HG03432 (cell line): Measurements from ENCODE around the gene LXN.
"Not testable (repeated sequence)": the region's sequence is repeated elsewhere in the genome, so short reads cannot be mapped to it uniquely, and the experiment has no call there.

Experiments used
- ATAC-seq: cut with Tn5 transposase; IDR thresholded peaks from one replicate; pipeline ENCODE4 v1.9.1; 2021; ENCODE audit warnings: mild to moderate bottlenecking, moderate library complexity; ENCODE audit not compliant: unreplicated experiment

Gene LXN, protein sequence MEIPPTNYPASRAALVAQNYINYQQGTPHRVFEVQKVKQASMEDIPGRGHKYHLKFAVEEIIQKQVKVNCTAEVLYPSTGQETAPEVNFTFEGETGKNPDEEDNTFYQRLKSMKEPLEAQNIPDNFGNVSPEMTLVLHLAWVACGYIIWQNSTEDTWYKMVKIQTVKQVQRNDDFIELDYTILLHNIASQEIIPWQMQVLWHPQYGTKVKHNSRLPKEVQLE

DNA sequence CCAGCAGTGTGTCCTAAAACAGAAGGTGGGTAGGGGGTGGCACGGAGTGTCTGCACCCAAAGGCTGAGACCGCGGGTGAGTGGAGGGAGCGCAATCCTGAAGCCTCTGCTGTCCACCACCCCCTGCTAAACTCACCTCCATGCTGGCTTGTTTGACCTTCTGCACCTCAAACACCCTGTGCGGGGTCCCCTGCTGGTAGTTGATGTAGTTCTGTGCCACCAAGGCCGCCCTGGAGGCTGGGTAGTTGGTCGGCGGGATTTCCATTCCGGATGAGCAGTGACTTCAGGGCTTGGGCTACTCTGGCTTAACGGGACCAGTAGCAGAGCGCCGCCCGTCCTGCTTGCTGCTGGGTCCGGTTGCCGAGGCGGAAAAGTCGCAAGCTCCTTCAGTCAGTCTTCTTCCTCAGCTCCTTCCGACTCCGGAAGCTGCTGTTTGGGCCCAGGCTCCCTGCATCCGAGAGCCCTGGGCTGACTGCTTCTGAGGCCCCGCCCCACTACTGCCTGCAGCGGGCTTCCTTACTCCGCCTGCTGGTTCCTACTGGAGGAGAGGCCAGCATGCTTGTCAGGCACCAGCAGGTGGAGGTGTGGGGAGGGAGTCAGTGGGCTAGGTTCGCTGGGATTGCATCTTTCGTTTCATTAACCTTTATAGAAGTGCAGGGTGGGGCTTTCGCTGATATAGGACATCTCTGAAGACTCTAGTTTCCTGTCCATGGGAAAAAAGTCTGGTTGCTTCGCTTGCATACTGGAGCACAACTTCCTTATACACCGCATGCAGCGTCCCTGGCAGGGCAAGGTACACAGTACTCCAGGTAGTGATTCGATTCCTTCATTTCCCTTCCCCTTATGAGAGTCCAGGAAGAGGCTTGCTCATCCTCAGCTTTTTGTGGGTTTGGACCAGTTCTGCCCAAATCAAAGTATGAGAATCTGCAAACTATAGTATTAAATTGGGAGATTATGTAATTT lies at the start of gene LXN:
LXN (minus strand) TSS at position 434 of the 962 bp plus-strand sequence; CDS start at position 264, 170 bp downstream.
- ATAC-seq: peak; percentile 100

DNA sequence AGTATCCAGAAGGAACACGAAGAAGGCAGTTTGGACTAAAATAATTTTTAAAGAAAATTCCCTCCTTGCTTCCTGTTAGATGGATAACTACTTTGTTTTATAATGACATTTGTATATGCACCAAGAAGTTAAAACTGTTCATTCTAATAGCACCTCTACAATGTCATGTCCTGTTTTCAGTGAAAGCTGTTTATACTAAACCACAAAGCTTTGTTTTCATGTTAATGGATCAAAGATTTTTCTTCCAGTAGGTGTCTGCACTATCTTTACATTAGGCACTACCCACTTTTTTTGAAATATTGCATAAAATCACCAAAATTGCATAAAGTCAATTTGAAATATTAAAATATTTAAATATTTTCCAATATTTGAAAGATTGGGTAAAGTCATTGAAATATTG lies 49.7 kb upstream of the LXN start:
- ATAC-seq: no peak

DNA sequence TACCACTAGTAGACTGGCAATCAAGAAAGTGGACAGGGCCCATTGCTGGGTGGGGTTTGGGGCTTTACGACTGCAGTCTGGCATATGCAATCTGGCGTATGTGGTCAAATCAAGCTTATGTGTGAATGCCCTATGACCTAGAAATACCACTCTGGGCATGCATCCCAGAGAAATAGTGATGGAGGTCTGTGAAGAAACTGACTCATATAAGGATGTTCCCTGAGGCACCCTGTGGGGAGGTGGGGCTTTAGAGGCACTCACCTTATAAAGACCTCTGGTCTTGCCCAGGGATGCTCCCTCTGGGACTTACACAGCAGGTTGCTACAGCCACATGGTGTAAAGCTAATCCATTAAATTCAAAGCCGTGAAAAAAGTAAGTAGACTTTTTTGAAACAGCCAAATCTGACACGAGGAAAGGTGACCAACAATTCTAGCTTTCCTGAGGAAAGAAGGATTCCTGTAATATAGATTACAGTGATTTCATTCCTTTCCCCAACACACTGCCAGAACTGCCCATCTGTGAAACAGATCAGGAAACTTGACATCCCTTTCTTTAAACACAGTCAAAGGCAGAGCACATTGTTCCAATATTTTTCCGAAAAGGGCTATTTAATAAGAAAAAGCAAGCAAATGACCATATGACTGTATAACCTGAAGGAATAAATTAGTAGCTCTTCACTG lies 46.2 kb upstream of the LXN start:
- no peak for ATAC-seq

DNA sequence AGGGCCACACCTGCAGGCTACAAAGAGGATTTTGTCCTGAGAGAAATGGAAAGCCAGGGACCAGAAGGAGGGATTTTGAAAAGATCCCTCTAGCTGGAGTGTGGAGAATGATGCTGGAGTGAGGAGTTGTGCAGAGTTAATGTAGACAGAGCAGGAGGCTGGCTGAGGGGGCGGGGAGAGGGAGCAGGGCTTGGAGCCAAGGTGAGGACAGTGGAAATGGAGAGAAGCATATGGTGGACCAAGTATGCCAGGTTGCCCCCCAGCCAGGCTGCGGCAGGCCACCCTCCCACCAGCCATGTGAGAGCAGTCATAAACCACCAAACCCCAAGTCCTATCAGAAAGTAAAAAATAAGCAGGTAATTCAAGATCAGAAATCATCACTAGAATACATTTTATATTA lies 45.1 kb upstream of the LXN start:
- no peak for ATAC-seq

DNA sequence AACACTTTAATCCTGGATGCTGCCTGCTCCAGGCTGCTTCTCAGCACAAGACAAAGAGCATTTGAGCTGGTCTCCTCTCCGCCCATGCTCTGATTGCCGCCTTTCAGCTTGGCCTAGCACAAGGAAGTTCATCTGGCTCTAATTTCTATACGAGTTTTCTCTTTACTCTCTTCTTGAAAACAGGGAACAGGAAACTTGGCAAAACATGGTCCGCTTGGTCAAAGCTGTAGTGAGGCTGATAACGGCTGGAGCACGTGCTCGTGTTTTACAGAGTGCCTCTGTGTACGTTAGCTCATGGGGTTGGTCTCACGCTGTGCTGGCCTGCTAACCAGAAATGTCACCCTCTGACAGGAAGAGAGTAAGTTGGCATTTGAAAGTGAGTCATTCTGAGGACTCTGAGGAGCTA lies 40.6 kb upstream of the LXN start:
- ATAC-seq: no peak

DNA sequence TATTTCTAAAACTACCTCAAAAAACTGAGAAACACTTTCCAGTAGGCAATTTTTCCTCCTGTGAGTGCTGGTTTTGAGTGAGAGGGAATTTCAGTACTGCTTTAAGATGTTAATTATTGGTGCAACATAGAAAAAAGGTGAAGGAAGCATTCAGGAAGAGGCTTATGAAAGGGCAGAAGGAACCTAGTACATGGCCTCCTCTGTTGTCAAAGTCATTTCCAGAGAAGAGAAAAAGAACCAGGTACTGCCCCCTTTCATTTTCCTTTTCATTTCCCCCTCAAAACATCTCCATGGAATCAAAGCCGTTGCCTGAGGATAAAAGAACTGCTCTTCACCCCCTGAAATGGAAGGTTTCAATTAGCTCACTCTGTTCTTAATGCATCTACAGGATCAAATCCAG lies 40.0 kb upstream of the LXN start:
- peak; percentile 62 for ATAC-seq

DNA sequence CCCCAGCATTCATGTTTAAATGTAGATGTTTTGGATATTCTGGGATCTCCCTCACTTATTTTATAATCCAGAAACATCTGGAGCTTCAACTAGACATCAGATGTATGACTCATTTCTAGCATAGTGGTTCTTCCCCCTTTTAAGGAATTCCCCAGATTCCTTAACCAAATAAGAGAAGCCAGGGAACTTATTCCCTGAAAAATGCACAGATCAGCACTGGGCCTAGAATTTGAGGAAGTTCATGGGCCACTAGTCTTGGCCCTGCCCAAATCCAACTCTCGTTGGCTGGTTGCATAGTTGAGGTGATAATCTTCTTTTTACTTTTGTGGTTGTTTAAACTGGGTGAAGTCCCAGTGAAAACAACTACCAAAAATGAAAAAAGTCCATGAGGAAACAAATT lies 39.4 kb upstream of the LXN start:
- no peak for ATAC-seq

DNA sequence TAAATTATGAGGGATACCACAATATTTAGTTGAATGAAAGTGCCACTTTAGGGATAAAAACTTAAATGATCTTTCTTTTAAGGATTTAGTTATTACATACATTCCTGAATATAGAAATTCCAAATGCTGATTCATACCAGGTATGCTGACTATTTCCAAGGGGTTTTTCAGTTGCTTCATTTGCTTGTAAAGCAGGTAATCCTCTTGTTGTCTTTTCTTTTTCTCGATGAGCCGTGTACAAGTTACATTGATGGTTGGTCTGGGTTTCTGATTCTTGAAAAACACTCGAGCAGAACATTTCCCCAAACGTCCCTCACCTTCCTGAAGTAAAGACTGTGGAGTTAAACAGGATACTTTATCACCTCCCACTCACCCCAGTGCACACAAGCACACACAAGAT lies 38.2 kb upstream of the LXN start:
- ATAC-seq: no peak

DNA sequence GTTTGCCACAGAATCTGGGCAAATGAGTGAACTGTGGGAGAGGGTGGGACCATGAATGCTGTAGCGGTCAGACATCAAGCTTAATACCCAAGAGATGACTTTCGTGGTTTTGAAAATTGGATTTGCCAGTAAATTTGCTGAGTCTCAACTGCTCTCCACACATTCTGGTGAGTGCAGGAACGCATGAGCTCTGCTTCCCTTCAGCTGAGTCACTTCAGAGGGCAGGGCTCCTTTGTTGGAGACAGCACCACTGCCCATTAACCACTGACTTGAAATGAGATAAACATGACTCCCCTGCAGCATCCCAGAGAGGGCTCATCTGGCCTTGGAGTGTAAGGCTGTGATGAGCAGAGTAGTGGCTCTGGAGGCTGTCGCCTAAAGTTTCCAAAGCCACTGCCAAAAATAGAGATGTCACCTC lies 37.2 kb upstream of the LXN start:
- ATAC-seq: no peak

DNA sequence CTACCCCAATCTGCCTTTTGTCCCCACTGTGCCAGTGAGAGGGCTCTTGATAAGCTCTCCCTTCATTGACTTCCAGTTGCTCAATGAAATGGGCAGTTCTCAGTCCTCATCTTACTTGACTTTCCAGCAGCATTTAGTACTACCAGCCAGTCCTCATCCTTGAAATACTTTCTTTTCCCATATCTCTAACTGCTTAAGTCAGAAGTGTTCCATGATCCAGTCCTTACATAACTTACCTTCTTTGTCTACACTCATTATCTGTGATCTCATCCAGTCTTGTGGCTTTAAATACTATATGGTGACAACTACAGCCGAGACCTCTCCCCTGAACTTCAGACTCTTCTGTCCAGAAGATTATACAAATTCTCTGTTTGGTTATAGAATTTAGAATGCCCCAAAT lies 31.1 kb upstream of the LXN start:
- no peak for ATAC-seq

DNA sequence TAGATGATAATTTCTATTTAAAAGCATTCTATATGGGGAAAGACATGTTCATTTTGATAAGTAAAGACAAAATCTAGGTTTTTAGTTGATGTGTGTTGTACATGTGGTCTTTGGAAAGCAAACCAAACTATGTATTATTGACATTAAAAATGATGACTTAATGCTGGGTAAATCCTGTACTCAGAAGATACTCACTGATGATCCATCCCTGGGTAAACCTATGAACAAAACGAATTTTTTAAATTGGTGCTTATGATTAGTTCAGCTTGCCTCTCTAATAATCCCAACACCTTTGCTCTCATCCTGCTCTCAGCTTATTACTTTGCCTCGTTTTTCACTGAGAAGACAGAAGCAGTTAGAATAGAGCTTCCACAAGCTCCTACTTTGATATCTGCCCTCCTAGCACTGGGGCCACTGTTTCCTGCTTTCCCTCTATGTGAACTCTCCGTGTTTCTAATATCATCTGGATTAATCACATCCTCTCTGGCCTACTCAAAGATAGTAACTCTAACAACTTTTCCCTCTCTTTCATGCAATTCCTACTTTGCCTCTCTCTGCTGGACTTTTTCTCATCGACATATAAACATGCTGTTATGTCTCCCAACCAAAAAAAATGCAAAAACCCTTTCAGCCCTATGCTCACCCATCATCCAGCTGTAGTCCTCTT lies 30.5 kb upstream of the LXN start:
- no peak for ATAC-seq

DNA sequence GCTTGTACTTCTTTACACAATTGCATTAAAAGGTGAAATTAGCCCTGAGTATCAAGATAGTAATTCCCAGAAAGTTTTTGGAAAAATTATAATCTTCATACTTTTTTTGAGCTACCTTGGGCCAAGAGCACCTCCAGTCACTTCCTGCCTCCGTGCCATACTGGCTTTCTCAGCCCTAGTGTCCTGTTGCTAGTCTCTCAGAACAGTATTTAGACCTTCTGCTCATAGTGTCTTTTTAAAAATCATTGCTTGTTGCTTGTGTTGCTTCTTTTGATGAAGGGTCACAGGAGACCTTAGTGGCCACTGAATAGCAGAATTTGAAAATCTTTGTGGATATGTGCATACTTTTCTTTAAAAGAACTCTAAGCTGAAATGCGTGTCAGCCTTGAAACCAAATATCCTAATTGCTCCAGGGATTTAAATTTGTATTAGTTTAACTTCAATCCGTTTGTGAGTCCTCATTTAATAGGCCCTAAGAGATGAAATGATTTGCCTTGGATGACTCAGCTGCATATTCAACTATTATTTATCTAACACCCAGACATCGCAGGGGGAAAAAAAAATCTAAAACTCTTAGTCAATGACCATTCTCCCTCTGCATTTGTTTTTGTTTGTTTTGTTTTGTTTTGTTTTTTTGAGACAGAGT lies 29.1 kb upstream of the LXN start:
- no peak for ATAC-seq

DNA sequence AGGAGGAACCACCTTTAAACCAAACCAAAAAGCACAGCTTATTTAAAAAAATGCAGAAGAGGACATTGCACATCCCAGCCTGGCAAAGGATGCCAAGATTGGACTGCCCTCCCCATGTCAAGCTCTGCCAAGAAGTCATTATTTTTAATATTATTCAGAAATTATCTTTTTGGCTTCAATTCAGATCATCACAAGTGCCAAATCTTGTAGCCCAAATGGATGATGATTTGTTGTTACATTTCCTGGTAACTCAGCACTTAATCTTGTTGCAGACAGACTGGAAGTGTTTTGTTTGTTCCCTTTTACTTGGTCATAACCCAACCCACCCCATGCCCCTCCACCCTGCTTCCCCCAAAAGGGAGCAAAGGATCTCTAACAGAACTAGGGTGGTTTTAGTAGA lies 28.1 kb upstream of the LXN start:
- no peak for ATAC-seq

DNA sequence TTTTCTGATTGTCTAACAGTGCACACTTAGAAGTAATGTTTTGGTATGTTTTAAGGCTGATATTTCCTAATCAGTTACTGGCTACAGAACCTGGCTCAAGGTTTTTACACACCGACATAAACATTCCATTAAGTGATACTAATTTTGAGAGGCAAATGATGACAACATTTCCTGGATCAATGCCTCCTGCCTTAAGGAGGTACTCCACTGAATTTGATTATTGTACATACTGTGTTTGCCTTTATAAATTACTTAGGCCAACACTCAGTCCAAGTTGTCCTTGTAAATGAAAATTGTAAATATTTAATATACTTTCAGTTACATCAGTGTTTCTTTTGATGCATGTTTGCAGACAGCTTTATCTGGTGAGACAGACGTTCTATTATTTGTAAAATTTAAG lies 24.2 kb upstream of the LXN start:
- no peak for ATAC-seq

DNA sequence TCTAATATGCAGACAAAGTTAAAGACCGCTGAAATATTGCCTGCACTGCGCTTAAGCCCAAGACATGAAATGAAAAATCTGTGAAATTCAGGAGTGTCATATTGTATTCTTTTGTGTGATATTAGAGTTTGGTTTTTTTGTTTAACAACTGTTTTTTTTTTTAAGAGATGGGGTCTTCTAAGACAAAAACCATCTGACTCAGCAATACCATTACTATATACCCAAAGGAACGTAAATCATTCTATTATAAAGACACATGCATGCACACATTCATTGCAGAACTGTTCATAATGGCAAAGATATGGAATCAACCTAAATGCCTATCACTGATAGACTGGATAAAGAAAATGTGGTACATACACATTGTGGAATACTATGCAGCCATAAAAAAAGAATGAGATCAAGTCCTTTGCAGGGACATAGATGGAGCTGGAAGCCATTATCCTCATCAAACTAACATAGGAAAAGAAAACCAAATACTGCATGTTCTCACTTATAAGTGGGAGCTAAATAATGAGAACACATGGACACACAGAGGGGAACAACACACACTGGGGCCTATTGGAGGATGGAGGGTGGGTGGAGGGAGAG lies 21.5 kb upstream of the LXN start:
- ATAC-seq: not testable (repeated sequence)

DNA sequence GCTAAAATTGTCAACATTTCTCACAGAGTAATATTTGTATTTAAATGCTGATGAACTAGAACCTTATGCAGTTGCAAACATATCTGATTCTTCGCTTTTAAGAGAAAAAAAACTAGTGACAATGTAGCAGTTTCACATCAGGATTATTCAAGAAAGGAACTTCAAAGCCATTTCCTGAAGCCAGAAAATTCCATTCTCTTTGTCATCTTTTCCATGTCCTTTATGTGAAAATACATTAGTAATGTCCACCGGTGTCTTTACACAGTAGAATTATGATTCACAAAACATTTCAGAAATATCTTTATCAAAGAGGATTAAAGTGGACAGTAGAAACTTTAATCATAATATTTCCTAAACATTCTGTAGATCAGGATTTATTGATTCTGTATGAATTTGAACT lies 12.7 kb upstream of the LXN start:
- no peak for ATAC-seq

DNA sequence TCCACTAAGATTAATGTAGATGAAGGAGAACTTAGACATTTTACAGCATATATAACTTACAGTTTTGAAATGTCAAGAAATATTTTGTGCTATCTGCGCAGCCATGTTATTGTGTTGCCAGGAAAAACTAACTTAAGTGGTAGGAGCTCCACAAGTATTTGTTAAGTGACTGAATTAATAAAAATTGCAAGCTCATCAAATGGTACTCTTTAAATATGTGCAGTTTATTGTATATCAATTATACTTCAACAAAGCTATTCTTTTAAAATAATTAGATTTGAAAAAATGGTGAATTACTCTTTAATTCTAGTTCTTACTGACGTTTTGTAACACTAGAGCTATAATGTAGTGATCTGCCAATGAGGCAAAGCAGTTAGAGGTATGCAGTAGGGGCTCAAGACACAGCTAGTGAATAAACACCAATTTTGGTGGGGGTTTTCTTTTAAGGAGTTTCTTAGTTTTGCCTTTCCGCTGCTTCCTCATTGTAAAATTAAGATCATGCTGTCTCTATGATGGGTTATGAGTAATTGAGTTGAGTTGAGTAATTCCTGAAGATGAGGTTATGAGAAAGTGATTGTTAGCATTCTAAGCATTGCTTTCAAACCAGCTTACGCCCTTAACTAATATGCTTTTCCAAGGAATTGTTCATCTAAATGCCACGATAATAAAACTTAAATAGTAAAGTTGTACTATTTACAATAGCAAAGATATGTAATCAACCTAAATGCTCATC lies 10.9 kb upstream of the LXN start:
- no peak for ATAC-seq

DNA sequence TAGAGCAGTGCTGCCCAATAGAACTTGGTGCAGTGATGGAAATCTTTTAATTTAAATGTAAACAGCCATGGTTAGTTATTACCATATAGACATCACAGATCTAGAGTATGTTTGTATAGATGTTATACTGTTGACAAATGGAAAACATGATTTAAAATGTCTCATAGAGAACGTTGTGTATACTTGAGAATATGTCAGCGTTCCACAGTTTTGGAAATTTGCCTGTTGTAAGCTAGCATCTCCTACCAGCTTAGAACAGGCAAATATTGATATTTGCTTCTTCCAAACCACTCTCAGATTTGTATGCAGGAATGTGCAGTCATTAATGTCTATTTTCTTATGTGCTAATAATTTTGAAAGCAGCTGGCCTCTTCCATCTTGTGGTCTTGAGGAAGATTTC lies 8.4 kb upstream of the LXN start:
- no peak for ATAC-seq

DNA sequence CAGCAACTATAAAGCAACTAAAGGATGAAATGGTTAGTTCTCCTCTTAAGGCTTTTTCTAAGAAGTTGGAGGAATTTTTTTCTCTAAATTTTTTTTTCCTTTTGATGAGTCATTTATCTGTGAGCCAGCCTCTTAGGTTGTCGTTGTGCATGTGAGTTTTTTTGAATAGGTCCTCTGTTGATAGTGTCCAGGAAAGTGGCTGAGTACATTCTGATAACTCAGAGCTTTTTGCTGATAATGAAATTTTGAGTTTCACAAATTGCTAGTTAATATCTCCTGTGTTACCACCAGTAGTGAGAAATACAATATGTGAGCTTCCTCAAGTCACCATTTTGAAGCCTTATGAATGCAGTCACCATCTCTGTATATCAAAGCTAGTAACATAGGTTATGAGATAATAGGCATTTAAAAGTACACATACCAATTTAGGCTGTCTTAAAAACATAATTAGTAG lies 7.1 kb upstream of the LXN start:
- no peak for ATAC-seq

DNA sequence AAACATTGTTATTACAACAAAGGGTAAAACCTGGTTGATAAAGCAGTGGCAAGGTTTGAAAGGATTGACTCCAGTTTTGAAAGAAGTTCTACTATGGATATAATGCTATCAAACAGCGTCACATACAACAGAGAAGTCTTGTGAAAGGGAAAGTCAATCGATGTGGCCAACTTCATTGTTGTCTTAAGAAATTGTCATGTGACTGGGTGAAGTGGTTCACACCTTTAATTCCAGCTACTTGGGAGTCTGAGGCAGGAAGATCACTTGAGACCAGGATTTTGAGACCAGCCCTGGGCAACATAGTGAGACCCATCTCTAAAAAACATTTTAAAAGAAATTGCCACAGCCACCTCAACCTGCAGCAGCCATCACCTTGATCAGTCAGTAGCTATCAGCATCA lies 6.2 kb upstream of the LXN start:
- ATAC-seq: no peak
